DND-41 (cell line): ENCODE results near the gene YWHAB.

ENCODE experiments used
- CTCF ChIP-seq: IDR thresholded peaks from 2 replicates; pipeline ENCODE4 v1.5.1; 2012; ENCODE audit warnings: borderline replicate concordance, low read length, moderate library complexity, mild to moderate bottlenecking; ENCODE audit not compliant: poor library complexity, severe bottlenecking; ENCODE audit errors: extremely low read depth
- EZH2 ChIP-seq: IDR thresholded peaks from 3 replicates; pipeline ENCODE4 v1.6.1; 2012; ENCODE audit warnings: borderline replicate concordance, low read depth, mild to moderate bottlenecking, moderate library complexity, low read length, inconsistent platforms; ENCODE audit not compliant: severe bottlenecking

DNA sequence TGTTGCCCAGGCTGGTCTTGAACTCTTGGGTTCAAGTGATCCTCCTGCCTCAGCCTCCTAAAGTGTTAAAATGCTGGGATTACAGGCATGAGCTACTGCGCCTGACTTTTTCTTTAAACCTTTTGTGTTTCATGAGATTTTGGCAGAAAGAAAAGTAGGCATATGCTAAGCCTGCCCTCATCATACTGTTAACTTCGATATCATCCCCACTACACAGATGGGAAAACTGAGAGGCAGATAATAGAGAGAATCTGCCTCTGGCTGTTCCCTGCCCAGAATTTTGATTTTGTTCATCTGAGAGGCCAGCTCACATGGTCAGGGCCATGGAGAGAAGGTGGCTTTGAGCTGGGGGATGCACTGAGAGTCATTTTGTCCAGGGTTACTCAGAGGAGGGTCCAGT is 31.9 kb downstream of the YWHAB start:
- TF ChIP-seq CTCF (no peak), EZH2 (no peak)
